ENCODE measurements around the gene SEPTIN7.

The SEPTIN7 gene

DNA sequence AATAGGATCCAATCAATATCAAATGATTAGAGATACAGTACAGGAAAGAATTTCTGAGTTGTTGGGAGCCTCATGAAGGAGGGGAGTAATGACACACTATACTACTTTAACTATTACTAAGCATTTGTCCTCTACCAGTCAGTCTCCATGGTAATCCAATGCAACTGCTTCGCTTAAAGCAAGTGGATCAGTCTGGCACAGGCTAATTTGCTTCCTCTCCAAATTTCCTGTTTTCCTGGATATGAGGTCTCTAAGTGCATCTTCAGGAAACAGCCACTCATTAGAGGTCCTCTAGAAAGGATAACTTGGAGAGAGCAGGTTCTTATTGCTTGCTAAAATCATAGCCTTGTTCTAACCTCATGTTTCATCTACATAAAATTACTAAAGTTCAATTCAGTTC, 8.4 kb upstream of the SEPTIN7 start:
- DNase-seq, result no peak

DNA sequence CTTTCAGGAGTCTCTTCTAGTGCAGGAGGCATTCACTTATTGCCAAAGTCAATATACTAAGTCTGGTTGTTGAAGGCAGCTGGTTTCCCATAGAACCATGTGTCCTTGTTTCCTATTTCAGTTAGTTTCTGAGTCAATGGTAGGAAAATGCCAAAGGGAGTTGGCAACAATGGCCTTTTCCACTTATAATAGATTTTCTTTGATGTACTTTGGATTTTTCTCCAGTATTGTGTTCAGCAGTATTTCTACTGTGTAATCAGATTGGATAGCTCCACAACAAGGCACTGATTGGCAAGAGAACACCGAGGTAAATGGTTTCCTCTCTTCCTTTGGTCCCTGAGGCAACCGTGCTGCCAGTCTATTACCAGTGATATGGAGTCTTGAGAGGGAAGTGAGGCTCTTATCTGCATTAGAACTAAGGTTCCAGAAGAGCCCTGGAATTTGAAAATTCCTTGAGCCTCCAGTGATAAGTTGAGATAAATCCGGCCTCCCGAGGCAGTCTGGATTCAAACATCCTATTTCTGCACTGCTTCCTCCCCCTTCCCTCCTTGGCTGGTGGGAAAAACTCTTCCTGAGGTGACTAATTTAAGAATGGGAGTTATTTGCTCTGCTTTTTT, 7.9 kb upstream of the SEPTIN7 start:
- DNase-seq, result no peak

DNA sequence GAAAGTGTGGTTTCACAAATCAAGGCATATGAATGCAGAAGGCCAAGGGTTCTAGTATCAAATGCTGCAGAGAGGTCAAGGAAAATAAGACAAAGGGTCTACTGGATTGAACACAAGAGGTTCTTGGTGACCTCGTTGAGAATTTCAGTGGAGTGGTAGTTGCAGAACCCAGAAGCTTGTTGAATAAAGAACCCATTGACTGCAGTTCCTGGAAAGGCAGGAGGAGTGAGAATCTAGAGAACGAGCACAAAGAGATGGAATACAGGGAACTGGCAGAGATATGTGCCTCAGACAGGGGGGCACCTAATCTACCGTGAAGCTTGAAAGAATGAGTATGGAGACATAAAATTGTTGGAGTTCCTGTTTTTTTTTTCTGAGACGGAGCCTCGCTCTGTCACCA, 3.5 kb upstream of the SEPTIN7 start:
- no peak for DNase-seq

DNA sequence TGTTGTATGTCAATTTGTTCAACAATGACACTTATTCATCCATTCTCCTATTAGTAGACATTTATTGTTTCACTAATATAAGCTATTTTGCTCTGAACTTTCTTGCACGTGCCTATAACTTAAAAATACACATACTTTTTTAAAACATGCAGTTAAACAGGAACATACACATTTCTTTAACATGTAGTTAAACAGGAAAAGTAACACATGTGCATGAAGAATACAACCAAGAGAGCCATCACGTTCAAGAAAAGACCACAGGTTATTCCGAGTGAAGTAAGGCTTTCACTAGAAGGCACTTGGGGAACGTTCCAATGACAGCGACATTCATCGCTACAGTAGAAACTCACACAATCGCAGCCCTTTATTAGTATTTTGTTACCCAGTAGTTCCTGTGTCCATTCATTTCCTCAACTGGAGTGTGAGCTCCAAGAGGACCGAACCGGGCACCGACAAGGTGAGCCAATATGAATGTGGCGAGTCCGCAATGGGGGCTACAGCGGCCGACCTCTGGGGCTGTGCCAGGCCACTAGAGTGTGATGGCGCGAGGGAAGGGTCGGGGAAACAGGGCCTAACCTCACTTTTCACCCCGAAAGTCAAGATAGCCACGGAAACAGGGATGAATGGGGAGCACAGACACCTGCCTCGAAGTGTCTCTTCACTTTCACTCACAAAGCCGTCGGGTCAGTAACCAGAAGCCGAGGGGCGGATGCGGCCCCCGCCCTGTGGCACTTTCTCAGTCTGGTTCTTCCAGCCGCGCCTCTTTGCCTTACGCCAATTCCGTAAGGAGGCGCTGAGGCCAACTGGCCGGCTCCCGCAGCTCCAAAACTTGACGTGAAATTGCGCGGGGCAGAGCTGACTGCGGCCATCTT, 775 bp upstream of the SEPTIN7 start:
- peak; percentile 72 to 76 for DNase-seq

DNA sequence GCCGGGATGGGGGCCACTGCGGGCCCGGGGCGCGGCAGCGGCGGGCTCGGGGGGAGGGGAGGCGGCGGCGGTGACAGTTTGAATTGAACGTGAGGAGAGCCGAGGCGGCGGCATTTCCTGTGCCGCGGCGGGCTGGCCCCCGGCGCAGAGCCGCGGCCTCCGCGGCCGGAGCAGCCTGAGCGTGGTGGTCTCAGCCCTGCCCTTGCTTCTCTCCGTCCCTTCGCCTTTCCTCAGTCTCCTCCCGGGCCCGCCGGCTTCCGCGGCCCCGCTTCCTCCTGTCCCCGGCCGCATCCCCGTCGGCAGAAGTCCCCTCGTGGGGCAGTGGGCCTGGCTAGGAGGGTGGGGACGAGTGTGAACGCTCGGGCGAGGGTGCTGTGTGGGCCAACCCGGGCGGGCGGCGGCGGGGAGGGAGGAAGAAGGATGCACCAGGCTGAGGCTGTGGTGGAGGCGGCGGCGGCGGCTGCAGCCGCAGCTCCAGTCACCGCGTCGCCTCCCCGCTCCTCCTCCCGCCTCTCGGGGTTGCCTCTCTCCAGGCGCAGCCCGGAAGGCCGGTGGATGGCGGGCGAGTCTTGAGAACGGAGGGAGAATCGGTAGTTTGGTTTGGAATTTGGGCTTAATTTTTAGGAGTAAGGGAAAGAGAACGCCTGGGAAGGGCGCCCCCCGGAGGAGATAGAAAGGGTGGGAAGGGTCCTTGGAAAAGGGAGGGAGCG, 690 bp downstream of the SEPTIN7 start:
- peak; percentile 36 to 58 for DNase-seq

DNA sequence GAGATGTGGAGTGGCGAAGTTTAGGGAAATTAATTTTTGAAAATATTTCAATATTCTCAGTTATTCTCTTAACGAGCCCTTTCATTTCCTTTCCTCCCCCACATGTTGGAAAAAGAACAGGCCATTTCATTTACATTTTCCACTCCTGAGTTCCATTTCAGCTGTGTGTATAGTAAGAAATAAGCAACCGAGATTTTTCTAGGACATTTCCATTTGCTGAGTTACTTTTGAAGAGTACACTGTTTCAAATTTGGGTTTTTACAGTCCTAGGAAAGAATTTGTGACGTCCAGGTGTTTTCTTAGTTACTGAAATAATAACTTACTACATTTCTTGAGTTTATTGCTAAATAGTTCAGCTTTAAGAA, 1.2 kb downstream of the SEPTIN7 start:
- DNase-seq, result no peak

DNA sequence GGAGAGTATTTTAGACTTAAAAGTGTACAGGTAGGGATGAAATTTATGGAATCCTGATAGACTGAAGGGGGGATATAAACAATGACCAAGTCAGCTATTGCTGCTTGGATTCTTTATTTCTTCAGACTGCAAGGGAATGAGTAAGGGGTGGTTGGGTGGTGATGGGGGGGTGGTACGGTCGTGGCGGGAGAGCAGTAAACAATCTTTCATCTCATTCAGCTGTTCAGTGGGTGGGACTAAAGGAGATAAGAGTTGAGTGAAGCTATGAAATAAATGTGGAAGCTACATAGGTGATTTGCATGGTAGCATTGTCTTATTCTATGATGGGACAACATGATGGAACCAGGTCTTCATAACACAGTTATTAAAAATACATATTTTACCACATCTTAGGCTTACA, 1.8 kb downstream of the SEPTIN7 start:
- no peak for DNase-seq

DNA sequence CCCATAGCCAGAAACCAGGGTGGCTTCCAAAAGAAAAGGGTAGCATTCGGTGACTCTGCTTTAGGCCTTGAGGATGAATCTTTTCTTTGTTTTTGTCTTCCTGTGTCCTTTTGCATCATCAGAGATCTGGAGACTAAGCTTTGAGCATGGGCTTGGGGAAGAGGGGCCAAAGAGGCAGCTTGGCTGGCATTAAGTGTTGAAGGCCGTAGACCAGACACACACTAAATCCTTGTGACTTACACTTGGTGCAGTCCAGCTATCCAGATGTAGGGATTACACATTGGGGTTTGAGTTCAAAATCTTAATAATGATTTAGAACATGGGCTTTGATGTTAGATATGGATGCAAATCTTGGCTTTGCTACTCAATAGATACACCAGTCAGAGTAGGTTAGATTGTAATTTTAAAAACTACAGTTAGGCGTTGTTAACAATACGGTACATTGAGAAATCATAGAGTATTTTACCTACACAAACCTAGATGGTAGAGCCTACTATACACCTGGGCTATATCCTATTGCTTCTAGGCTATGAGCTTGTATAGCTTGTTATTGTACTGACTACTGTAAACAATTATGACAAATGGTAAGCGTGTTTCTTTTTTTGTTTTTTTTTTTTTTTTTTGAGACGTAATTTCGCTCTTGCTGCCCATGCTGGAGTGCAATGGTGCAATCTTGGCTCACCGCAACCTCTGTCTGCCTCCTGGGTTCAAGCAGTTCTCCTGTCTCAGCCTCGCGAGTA, 3.5 kb downstream of the SEPTIN7 start:
- no peak for DNase-seq

DNA sequence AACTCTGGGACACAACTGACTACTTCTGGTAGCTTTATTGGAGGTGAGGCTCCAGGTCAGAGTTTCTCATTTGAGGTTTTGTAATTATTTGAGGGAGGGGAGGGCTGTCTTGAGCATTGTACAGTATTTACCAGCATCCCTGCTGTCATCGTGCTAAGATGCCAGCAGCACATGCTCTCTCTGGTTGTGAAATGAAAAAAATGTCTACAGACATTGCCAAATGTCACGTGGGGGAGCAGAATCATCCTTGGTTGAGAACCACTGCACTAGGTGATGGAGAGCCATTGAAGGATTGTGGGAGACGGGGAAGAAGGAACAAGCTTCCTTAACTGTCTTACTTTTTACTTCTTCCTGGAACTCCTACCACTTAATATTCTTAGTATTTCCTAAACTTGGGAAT, 5.0 kb downstream of the SEPTIN7 start:
- no peak for DNase-seq

DNA sequence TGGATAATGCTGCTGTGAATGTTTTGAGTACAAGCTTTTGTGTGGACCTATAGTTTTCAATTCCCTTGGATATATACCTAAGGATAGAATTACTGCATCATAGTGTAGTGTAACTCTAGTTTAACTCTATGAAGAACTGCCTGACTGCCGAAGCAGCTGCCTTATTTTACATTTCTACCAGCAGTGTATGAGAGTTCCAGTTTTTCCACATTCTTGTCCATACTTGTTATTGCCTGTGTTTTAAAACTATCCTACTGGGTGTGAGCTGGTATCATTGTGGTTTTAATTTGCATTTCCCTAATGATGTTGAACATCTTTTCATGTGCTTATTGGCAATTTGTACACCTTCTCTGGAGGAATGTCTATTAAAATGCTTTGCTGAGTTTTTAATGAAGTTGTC, 15.7 kb downstream of the SEPTIN7 start:
- DNase-seq, result no peak

DNA sequence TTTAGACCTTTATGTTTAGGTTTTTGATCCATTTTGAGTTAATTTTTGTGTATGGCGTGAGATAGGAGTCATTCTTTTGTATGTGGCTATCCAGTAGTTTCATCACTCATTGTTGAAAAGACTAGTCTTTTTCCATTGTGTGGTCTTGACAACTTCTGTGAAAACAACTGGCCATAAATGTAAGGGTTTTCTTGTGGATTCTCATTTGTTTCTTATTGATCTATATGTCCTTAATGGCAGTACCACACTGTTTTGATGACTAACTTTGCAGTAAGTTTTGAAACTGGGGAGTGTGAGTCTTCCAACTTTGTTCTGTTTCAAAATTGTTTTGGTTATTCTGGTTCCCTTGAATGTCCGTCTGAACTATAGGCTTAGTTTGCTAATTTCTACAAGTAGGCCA, 16.3 kb downstream of the SEPTIN7 start:
- no peak for DNase-seq

DNA sequence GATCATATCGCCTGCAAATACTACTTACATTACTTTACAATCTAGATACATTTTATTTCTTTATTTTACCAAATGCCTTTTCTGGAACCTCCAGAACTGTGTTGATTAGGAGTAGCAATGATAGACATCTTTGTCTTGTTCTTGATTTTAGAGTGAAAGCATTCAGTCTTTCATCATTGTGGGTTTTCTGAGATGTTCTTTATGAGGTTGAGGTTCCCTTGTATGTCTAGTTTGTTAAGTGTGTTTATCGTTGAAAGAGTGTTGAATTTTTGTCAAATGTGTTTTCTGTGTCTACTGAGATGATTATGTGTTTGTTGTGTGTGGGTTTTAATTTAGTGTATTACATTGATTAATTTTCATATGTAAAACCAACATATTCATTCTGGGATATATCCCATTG, 17.1 kb downstream of the SEPTIN7 start:
- no peak for DNase-seq

DNA sequence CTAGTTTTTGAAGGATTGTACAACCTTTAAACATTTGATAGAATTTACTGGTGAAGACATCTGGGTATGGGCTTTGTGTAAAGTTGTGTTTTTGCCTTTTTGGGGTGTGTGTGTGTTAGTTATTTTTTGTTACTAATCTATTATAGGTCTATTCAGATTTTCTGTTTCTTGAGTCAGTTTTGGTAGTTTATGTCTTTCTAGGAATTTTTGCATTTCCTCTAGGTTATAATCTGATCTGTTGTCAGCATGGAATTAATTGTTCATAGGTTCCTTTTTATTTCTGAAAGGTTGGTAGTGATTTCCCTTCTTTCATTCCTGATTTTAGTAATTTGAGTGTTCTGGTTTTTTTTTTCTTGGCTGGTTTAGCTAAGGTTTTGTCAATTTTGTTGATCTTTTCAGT, 17.7 kb downstream of the SEPTIN7 start:
- DNase-seq, result no peak

DNA sequence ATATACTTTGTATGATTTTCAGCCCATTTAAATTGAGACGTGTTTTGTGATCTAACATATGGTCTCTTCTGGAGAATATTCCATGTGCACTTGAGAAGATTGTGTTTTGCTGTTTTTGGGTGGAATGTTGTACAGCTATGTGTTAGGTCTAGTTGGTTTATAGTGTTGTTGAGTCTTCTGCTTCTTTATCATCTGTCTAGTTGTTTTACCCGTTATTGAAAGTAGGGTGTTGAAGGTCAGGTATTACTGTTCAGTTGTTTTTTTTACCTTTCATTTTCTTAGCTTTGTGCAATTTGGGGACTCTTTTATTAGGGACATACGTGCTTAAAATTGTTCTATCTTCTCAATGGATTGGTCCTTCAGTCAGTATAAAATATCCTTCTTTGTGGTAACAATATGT, 18.5 kb downstream of the SEPTIN7 start:
- no peak for DNase-seq

DNA sequence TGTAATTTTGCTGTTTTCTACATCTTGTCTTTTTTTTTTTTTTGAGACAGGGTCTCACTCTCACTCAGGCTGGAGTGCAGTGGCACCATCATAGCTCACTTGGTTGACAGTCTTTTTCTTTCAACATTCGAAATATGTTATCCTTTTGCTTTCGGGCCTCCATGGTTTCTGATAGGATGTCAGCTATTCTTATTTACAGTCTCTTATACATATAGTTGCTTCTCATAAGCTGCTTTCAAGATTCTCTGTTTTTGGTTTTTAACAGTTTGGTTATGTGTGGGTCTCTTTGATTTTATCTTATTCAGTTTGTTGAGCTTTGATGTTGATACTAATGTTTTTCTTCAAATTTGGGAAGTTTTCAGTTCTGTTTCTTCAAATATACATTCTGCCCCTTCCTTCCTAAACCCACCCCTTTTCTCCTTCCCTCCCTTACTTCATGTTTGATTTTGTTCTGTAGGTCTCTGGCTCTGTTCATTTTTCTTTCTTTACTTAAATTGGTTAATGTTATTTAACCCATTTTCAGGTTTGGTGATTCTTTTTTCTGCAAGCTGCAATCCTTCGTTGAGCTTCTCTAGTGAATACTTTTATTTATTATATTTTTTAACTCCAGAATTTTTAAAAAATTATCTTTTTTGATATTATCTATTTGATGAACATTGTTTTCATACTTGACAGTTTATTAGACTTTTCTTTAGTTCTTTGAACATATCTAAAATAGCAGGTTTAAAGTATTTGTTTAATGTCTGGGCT, 19.3 kb downstream of the SEPTIN7 start:
- DNase-seq, result no peak

DNA sequence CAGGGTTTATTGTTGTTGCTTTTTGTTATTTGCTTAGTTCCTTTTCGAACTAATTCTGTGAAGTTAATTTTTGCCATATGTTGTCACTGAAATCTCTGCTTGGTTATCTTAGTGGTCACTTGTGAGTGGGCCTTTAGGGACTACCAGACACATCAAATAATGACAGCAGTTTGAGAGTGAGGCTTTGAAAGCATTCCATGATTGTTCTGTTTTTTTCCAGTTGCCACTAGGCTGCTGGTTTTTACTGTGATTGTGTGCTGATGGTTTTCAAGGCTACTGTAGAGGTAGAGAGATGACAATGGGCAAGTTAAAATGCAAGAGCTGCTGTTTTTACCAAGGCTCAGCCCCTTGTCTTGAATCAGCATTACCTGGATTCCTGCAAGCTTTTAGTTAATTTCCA, 20.0 kb downstream of the SEPTIN7 start:
- DNase-seq, result no peak

DNA sequence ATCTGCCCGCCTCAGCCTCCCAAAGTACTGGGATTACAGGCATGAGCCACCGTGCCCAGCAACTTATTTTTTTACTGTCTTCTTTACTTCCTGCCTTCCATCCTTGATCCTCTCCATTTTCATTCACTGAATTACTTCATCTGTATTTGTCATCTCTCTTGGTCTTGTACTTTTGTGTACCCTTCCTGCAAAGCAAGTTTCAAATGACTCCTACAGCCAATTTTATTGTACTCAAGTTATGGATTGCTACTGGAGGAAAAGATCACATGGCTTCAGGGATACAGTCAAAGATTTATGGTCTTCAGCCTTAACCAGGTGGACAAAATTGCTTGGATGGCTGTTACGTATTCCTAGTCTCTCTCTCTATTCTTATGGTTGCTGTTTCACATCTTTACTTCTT, 22.6 kb downstream of the SEPTIN7 start:
- no peak for DNase-seq

DNA sequence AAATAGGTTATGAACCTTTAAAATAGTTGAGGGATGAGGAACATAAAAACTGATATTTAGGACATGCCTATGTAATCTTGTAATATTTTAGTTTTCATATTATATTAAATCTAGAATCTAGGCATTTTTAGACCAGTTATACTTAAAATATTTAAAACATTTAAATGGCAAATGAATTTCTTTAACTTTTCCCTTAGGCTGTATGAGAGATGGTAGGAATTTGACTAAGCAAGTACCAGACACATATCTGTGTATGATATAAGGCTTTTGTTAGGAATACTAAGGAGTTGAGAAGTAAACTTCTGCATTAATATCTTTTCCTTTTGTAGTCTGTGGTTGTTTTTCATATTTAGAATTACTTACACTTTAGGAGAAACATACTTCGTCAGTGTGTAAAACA, 25.1 kb downstream of the SEPTIN7 start:
- DNase-seq, result no peak

DNA sequence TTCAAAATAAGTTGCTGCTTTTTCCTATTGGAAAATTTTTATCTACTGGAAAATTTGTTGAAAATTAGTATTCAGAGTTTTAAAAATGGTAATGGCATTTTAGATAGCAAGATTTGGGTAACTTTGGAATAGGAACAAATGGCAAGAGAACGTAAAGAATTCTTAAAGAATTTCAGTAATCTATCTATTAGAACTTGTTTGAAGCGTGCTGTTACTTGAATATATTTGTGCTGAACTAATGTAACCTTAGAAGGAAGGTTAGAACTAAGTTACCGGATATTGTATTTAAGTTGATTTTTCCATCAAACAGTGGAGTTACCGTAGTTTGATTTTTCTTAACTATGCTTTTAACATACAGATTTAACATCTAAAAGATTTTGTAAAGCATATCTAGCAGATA, 25.9 kb downstream of the SEPTIN7 start:
- DNase-seq, result no peak

DNA sequence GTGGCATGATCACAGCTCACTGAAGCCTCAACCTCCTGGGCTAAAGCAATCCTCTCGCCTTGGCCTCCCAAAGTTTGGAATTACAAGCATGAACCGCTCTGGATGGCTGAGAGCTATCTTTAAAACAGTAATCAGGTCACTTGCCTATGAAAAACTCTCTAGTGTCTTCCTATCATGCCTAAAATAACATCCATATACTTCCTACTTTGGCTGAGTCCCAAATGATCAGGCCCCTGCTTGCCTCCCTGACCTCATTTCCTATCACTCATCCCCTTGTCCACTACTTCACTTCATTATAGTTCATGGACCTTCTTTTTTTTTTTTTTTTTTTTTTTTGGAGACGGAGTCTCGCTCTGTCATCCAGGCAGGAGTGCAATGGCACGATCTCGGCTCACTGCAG, 28.0 kb downstream of the SEPTIN7 start:
- no peak for DNase-seq

DNA sequence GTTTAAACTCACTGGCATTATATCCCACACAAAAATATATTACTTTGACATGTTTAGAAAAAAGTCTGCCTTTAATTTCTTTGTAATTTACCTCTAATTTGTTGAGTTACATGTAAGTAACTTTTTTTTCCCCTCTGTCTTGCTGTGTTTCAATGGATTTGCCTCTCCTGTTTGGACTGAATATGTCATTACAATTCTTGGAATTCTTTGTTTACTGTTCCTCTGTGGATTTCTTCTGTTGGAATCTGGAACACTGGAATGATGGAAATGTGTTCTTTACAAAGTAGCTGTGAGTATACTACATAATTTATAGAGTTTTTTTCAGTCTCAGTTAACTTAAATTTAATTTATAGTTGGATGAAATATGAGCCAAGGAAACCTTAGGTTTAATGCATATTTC, 30.4 kb downstream of the SEPTIN7 start:
- DNase-seq, result no peak

All from AML-193 (cell line).